GM12878 (cell line): ENCODE data around the gene RBPMS2. TPM values are rescaled to one million over a fixed set of nuclear protein-coding genes. Genes with fewer than 3 reads are reported as not detected.

Experiments used
- ATAC-seq: fragments of 200-7000 bp; cut with Tn5 transposase; 3 replicates; pipeline ENCODE4 v1.9.1; 2020; ENCODE audit warnings: mild to moderate bottlenecking, moderate library complexity
- BruUV-seq: library from RNA; stranded (reverse); fragments of 400-500 nt; replicated peaks from 2 replicates; lab custom pipeline; 2021; lab: Mats Ljungman, UMichigan
- CTCF ChIA-PET: fragments of 300-600 bp; sonication (Branson Sonifier 250); formaldehyde crosslinking; extraction: SDS; loops from one replicate; lab custom pipeline; 2021; ENCODE audit warnings: inconsistent platforms; lab: Yijun Ruan, JAX
- POLR2A ChIA-PET: fragments of 350-600 bp; formaldehyde crosslinking; extraction: SDS; loops from one replicate; lab custom pipeline; 2021; ENCODE audit warnings: inconsistent platforms; lab: Charles Lee
- RAD21 ChIA-PET: fragments of 300-600 bp; sonication (Branson Sonifier 250); formaldehyde crosslinking; loops from one replicate; lab custom pipeline; 2023; ENCODE audit warnings: antibody characterized with exemption; ENCODE audit not compliant: unreplicated experiment; lab: Charles Lee
- SMC1A ChIA-PET: fragments of 300-600 bp; sonication (Branson Sonifier 250); formaldehyde crosslinking; loops from one replicate; lab custom pipeline; 2023; ENCODE audit not compliant: unreplicated experiment, uncharacterized antibody; lab: Charles Lee
- DNase-seq: peaks from one replicate; pipeline ENCODE4 v3.0.0-alpha.2; 2011; ENCODE audit warnings: low read depth, low spot score
- FAIRE-seq: peaks from 3 replicates; lab custom pipeline; 2011; peaks lifted over from hg19 to GRCh38; lab: Jason Lieb, UNC
- H2AFZ ChIP-seq: 2 replicates; pipeline ENCODE4 v1.6.0; 2011; ENCODE audit warnings: low read depth, low read length, control low read depth; ENCODE audit not compliant: control insufficient read depth
- H3K27ac ChIP-seq: 2 replicates; pipeline ENCODE4 v1.5.1; 2011; ENCODE audit warnings: control low read depth; ENCODE audit not compliant: control insufficient read depth, insufficient read depth
- H3K27me3 ChIP-seq, 2 experiments: replicated peaks in 1 of 2; 2 replicates each; pipeline versions ENCODE4 v1.6.0 to v1.6.1; 2011; ENCODE audit warnings: low read length in 1 of 2; ENCODE audit not compliant: control insufficient read depth in 2 of 2, insufficient read depth in 2 of 2
- H3K36me3 ChIP-seq, 2 experiments: 2 replicates each; pipeline ENCODE4 v1.5.1; 2011; ENCODE audit warnings: low read length in 1 of 2; ENCODE audit not compliant: control insufficient read depth in 2 of 2, insufficient read depth in 2 of 2
- H3K4me1 ChIP-seq: 2 replicates; pipeline ENCODE4 v1.6.1; 2011; ENCODE audit warnings: mild to moderate bottlenecking, low read length, moderate library complexity, mixed read lengths; ENCODE audit not compliant: control insufficient read depth, insufficient read depth
- H3K4me2 ChIP-seq: 2 replicates; pipeline ENCODE4 v1.6.0; 2011; ENCODE audit warnings: control low read depth; ENCODE audit not compliant: control insufficient read depth, insufficient read depth
- H3K4me3 ChIP-seq: fragments of 200-600 bp; sonication (generic); 2 replicates; pipeline ENCODE4 v1.5.1; 2016
- H3K79me2 ChIP-seq: 2 replicates; pipeline ENCODE4 v1.6.0; 2011; ENCODE audit warnings: low read length; ENCODE audit not compliant: control insufficient read depth, insufficient read depth
- H3K9ac ChIP-seq: 2 replicates; pipeline ENCODE4 v1.8.0; 2011; ENCODE audit warnings: low read length, control low read depth, mixed read lengths; ENCODE audit not compliant: control insufficient read depth, insufficient read depth
- H3K9me3 ChIP-seq: replicated peaks from 3 replicates; pipeline ENCODE4 v1.5.1; 2011; ENCODE audit warnings: mild to moderate bottlenecking, low read length; ENCODE audit not compliant: control insufficient read depth, insufficient read depth
- H4K20me1 ChIP-seq: 2 replicates; pipeline ENCODE4 v1.6.0; 2011; ENCODE audit not compliant: control insufficient read depth, insufficient read depth
- EED ChIP-seq: sonication (generic); IDR thresholded peaks from 2 replicates; pipeline ENCODE4 v1.6.1; 2016; ENCODE audit warnings: antibody characterized with exemption, low read depth
- ETV6 ChIP-seq, 2 experiments: fragments of 450-650 bp in 1 of 2; IDR thresholded peaks in 1 of 2; conservative IDR thresholded peaks in 1 of 2; 2 replicates each; pipeline ENCODE4 v1.6.1; 2014; ENCODE audit warnings: antibody characterized with exemption in 1 of 2, borderline replicate concordance in 1 of 2, low read depth in 1 of 2, mild to moderate bottlenecking in 1 of 2, moderate library complexity in 1 of 2
- LARP7 ChIP-seq: fragments of 450-650 bp; IDR thresholded peaks from 2 replicates; pipeline ENCODE4 v1.6.1; 2017; ENCODE audit warnings: mild to moderate bottlenecking
- NRF1 ChIP-seq: conservative IDR thresholded peaks from 2 replicates; pipeline ENCODE4 v1.6.1; 2011; ENCODE audit warnings: mild to moderate bottlenecking, low read depth, low read length, improper control_type of control experiment
- ZNF384 ChIP-seq: IDR thresholded peaks from 2 replicates; pipeline ENCODE4 v1.6.1; 2012; ENCODE audit warnings: low read depth, mild to moderate bottlenecking, low read length, improper control_type of control experiment, borderline replicate concordance
- WGBS: methylation state at CpG from one replicate; pipeline ENCODE4 v1.1.6; 2016; ENCODE audit warnings: low lambda C conversion rate; ENCODE audit not compliant: insufficient replicate concordance, insufficient coverage; ENCODE audit errors: missing lambda C conversion rate; 5-methylcytosine and 5-hydroxymethylcytosine counted together
- in situ Hi-C: fragments of 300-500 bp; cut with MboI; formaldehyde crosslinking; loops from 9 replicates; pipeline ENCODE4 v1.14.3; 2018; ENCODE audit warnings: mixed read lengths
- intact Hi-C: fragments of 100-400 bp; cut with micrococcal nuclease; formaldehyde crosslinking; loops from one replicate; pipeline ENCODE4 v1.14.2; 2022; ENCODE audit not compliant: unreplicated experiment
- polyA plus RNA-seq, 11 experiments: library from polyadenylated mRNA; depleted of rRNA in 4 of 11; unstranded in 6 of 11; stranded (reverse) in 5 of 11; fragments of >200 nt; fragmentation: Nextera tagmentation in 4 of 11; fragmentation: Illumina TruSeq in 1 of 11; extraction: Ambion mirVana in 4 of 11; extraction: Trizol in 1 of 11; gene quantifications; 1 replicate in 1 of 11; 2 replicates in 10 of 11; pipeline versions ENCODE4 v1.2.1 to v1.2.3, GENCODE V29; 2011 to 2016; ENCODE audit warnings: inconsistent platforms in 2 of 11, missing spikeins in 2 of 11, low read depth in 1 of 11
- total RNA-seq, 4 experiments: library from RNA; depleted of rRNA in 3 of 4; stranded (reverse); fragments of >200 nt in 3 of 4; fragmentation: Illumina TruSeq in 1 of 4; extraction: Trizol in 1 of 4; gene quantifications; 2 replicates each; pipeline versions ENCODE4 v1.2.1 to v1.2.3, GENCODE V29; 2013 to 2021

RBPMS2 gene
- total and polyA plus RNA-seq, 10 of the 15 experiments (the other 5 are each of a cell fraction or from before 2014, with no cell fraction given) = 0.06 to 0.31 (median 0.19) TPM; not detected in 3

GRCh38 chr15:64701051-64701450 is 74.3 kb downstream of the RBPMS2 start:
- H4K20me1 ChIP-seq = peaks cover 3% of the 10 kb centered on the region; the same call in 1 of the 2 replicates
- H3K9me3 ChIP-seq = no peaks in the 10 kb centered on the region
- POLR2A ChIA-PET = interaction anchor here (0.6 to 1.9 kb wide), 8 partner anchors 10 to 1554 kb away, joined by 3 to 4 read pairs (median 3); no protein-coding TSS in a partner anchor
- RAD21 ChIA-PET = interaction anchor here (1.4 to 6.1 kb wide), 3 partner anchors 14 to 50 kb away, joined by 5 to 41 read pairs (median 5); no protein-coding TSS in a partner anchor
- H3K36me3 ChIP-seq = no peaks in the 10 kb centered on the region
- no peaks in the 10 kb centered on the region for H3K27me3 ChIP-seq
- peak overlapping the region; percentile 79 for H3K4me2 ChIP-seq
- in situ Hi-C loops = no loop called here
- peaks cover 26% of the 10 kb centered on the region for H3K4me1 ChIP-seq
- TF ChIP-seq LARP7 (no peak), ZNF384 (no peak), EED (no peak), ETV6 (conservative IDR thresholded peaks at IDR 0.05 in 1 of 2, IDR thresholded peaks at IDR 0.05 in 1 of 2; ENCODE audit: borderline replicate concordance in 1 of 2, low read depth in 1 of 2) (no peak), NRF1 (no peak)
- H3K9ac ChIP-seq = peak overlapping the region; percentile 92
- WGBS = 71% methylated on average over 3 of the region's 3 CpGs
- FAIRE-seq (no peak), DNase-seq (no peak), ATAC-seq (no peak)
- SMC1A ChIA-PET = interaction anchor here (0.6 to 5.6 kb wide), 9 partner anchors 10 to 538 kb away, joined by 3 to 41 read pairs (median 4); no protein-coding TSS in a partner anchor
- no TSS peak for BruUV-seq
- peak overlapping the region; percentile 94 for H3K4me3 ChIP-seq
- CTCF ChIA-PET = interaction anchor here (0.6 to 5.5 kb wide), 7 partner anchors 10 to 321 kb away, joined by 3 to 36 read pairs (median 4); no protein-coding TSS in a partner anchor
- intact Hi-C loops = no loop called here
- H2AFZ ChIP-seq = no peak overlapping the region
- H3K79me2 ChIP-seq = peaks cover 54% of the 10 kb centered on the region
- 0 out of 2 replicates have a peak overlapping the region, but pooled peaks have one; percentile 20 for H3K27ac ChIP-seq
